ENCODE results near the gene ZNF831. TPM values are rescaled to one million over a fixed set of nuclear protein-coding genes. Genes with fewer than 3 reads are reported as not detected.

The ZNF831 gene
- total RNA-seq, 4 donors from 2014 or later: 0.20 to 3.8 (median 2.3) TPM

DNA sequence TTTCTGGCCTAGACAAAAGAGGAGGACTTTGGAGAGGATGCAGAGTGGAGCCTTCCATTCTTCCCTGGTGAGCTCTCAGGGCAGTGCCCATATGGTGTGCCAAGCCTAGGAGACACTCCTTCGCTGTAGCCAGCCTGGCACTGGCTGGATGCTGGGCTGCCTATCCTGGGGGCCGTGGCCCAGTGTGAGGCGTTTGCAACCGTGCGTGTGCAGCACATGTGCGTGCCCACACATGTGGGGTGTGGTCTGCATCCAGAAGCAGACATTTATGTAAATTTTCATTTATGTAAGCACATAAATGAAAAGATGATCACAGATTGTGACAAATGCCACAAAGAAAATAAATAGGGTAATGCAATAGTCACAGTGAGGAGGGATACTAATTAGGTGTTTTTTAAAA is 35.8 kb upstream of the ZNF831 start:
- no peak overlapping the region for H3K27ac ChIP-seq
- no peaks in the 10 kb centered on the region for H3K36me3 ChIP-seq
- in situ Hi-C loops (cut with MboI; ENCODE audit: low pct_ligation_motif_present in 1 of 4, low pct_unique_long_range_greater_than_20kb in 1 of 4, low sequenced_read_pairs in 3 of 4): no loop called here
- TF ChIP-seq POLR2A (IDR thresholded peaks at IDR 0.05) (no peak), POLR2AphosphoS5 (IDR thresholded peaks at IDR 0.05) (no peak), EP300 (IDR thresholded peaks at IDR 0.05; ENCODE audit: low read depth) (no peak)
- TF ChIP-seq, protein P1, sequence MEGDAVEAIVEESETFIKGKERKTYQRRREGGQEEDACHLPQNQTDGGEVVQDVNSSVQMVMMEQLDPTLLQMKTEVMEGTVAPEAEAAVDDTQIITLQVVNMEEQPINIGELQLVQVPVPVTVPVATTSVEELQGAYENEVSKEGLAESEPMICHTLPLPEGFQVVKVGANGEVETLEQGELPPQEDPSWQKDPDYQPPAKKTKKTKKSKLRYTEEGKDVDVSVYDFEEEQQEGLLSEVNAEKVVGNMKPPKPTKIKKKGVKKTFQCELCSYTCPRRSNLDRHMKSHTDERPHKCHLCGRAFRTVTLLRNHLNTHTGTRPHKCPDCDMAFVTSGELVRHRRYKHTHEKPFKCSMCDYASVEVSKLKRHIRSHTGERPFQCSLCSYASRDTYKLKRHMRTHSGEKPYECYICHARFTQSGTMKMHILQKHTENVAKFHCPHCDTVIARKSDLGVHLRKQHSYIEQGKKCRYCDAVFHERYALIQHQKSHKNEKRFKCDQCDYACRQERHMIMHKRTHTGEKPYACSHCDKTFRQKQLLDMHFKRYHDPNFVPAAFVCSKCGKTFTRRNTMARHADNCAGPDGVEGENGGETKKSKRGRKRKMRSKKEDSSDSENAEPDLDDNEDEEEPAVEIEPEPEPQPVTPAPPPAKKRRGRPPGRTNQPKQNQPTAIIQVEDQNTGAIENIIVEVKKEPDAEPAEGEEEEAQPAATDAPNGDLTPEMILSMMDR (IDR thresholded peaks at IDR 0.05): no peak
- H3K27me3 ChIP-seq: no peaks in the 10 kb centered on the region
- H3K4me1 ChIP-seq: peaks cover 0 to 4% (median 0%) of the 10 kb centered on the region in 4 donors
- DNase-seq: no peak
- intact Hi-C loops (cut with DNase I; ENCODE audit: low total_unique reads): no loop called here
- H3K9me3 ChIP-seq: no peaks in the 10 kb centered on the region
- WGBS, 2 donors (ENCODE audit: low coverage in 1 of 2): 98% methylated on average over 6 of the region's 6 CpGs; no CpG with 5 or more reads in 1 of the 2 donors
- H3K4me3 ChIP-seq: no peak overlapping the region

DNA sequence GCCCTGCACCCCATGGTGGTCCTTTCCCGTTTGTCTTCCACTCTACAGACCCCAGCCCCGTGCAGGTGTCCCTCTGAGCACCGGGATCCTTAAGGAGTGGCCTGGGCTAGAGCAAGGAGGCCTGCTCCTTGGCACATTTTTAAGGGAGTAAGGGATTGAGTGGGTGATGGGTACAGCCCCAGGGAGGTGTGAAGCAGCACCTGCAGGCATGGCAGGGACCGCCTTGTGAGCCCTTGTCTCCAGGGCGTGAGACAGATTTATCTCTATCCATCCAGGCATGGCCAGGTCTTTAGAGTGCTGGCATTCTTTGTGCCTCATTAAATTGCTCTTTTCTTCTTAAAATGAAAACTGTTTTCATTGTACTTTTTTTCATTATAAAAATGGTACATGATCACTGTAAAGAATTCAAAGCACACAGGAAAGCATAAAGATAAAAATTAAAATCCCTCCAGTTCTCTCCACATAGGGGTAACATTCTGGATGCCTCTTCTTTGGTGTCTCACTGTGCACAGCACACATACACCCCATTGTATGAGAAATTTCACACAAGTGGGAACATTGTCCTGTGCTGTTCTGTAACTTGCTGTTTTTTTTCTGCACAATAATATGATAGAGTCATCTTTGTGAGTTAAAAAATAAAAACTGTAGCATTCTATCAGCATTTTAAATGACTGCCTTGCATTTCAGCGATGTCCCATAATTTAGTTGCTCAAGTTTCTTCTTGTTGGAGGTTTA is 31.9 kb upstream of the ZNF831 start:
- DNase-seq: no peak
- Histone ChIP-seq H3K27me3 (no peaks in the 10 kb centered on the region), H3K9me3 (no peaks in the 10 kb centered on the region), H3K27ac (no peak overlapping the region), H3K36me3 (no peaks in the 10 kb centered on the region), H3K4me1 (peaks cover 0 to 5% (median 2%) of the 10 kb centered on the region in 4 donors), H3K4me3 (no peak overlapping the region)
- in situ Hi-C loops (cut with MboI; ENCODE audit: low pct_ligation_motif_present in 1 of 4, low pct_unique_long_range_greater_than_20kb in 1 of 4, low sequenced_read_pairs in 3 of 4): no loop called here
- TF ChIP-seq POLR2A (IDR thresholded peaks at IDR 0.05): no peak
- TF ChIP-seq POLR2AphosphoS5 (IDR thresholded peaks at IDR 0.05): no peak
- no peak for TF ChIP-seq EP300 (IDR thresholded peaks at IDR 0.05; ENCODE audit: low read depth)
- TF ChIP-seq, protein P1 (IDR thresholded peaks at IDR 0.05): no peak
- WGBS, 2 donors (ENCODE audit: low coverage in 1 of 2): 82 to 87% methylated on average over 3 to 6 of the region's 6 CpGs
- intact Hi-C loops (cut with DNase I; ENCODE audit: low total_unique reads): no loop called here

DNA sequence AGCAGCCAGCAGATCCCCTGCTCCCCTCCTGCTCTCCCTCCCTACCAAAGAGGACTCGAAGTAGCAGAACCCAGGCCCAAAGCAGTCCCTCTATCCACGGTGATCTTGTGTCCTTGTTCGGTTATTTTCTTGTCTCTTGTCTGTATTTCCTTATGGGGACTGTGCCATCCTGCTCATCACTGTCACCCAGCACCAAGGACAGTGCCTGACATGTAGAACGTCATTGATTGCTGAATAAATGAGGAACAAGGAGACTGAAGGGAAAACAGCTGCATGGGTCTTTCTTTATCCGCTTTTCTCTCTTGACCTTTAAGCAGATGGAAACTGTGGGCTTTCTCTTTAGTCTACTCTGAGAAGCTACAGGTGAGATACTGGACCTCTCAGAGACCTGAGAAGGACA is 29.4 kb upstream of the ZNF831 start:
- Histone ChIP-seq H3K27me3 (no peaks in the 10 kb centered on the region), H3K4me1 (peaks cover 0 to 23% (median 11%) of the 10 kb centered on the region in 4 donors), H3K9me3 (no peaks in the 10 kb centered on the region), H3K36me3 (no peaks in the 10 kb centered on the region), H3K27ac (no peak overlapping the region), H3K4me3 (no peak overlapping the region)
- WGBS, 2 donors (ENCODE audit: low coverage in 1 of 2): 78 to 79% methylated on average over 5 of the region's 5 CpGs
- no peak for DNase-seq
- TF ChIP-seq EP300 (IDR thresholded peaks at IDR 0.05; ENCODE audit: low read depth) (no peak), POLR2AphosphoS5 (IDR thresholded peaks at IDR 0.05) (no peak), POLR2A (IDR thresholded peaks at IDR 0.05) (no peak)
- TF ChIP-seq, protein P1 (IDR thresholded peaks at IDR 0.05): no peak
- intact Hi-C loops (cut with DNase I; ENCODE audit: low total_unique reads) (no loop called here), in situ Hi-C loops (cut with MboI; ENCODE audit: low pct_ligation_motif_present in 1 of 4, low pct_unique_long_range_greater_than_20kb in 1 of 4, low sequenced_read_pairs in 3 of 4) (no loop called here)

DNA sequence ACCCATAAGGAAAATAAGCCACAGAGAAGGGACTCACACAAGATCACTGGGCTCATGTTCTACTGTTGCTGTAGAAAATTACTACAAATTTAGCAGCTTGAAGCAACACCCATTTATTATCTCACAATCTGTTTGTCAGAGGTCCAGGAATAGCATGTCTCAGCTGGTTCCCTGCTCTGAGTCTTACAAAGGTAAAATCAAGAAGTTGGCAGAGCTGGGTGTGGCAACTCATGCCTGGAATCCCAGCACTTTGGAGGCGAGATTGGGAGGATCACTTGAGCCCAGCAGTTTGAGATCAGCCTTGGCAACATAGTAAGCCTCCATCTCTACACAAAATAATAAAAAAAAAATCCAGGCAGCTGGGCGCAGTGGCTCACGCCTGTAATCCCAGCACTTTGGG is 28.5 kb upstream of the ZNF831 start:
- in situ Hi-C loops (cut with MboI; ENCODE audit: low pct_ligation_motif_present in 1 of 4, low pct_unique_long_range_greater_than_20kb in 1 of 4, low sequenced_read_pairs in 3 of 4) (no loop called here), intact Hi-C loops (cut with DNase I; ENCODE audit: low total_unique reads) (no loop called here)
- Histone ChIP-seq H3K27ac (no peak overlapping the region), H3K4me1 (peaks cover 0 to 23% (median 11%) of the 10 kb centered on the region in 4 donors), H3K4me3 (no peak overlapping the region), H3K9me3 (no peaks in the 10 kb centered on the region), H3K27me3 (no peaks in the 10 kb centered on the region), H3K36me3 (no peaks in the 10 kb centered on the region)
- WGBS, 2 donors (ENCODE audit: low coverage in 1 of 2): 72% methylated on average over 3 of the region's 3 CpGs; no CpG with 5 or more reads in 1 of the 2 donors
- TF ChIP-seq POLR2A (IDR thresholded peaks at IDR 0.05) (no peak), POLR2AphosphoS5 (IDR thresholded peaks at IDR 0.05) (no peak), EP300 (IDR thresholded peaks at IDR 0.05; ENCODE audit: low read depth) (no peak)
- TF ChIP-seq, protein P1 (IDR thresholded peaks at IDR 0.05): no peak
- DNase-seq: no peak
